Measurements from ENCODE around the gene TAF9.

GRCh38 chr5:69317391-69317790, 51.9 kb downstream of the TAF9 start:
- TF ChIP-seq CTCF (IDR thresholded peaks at IDR 0.05) (no peak), POLR2A (IDR thresholded peaks at IDR 0.05) (no peak)
